Measurements from ENCODE around the gene GMCL2. TPM values are rescaled to one million over a fixed set of nuclear protein-coding genes. Genes with fewer than 3 reads are reported as not detected.

GMCL2 gene, protein sequence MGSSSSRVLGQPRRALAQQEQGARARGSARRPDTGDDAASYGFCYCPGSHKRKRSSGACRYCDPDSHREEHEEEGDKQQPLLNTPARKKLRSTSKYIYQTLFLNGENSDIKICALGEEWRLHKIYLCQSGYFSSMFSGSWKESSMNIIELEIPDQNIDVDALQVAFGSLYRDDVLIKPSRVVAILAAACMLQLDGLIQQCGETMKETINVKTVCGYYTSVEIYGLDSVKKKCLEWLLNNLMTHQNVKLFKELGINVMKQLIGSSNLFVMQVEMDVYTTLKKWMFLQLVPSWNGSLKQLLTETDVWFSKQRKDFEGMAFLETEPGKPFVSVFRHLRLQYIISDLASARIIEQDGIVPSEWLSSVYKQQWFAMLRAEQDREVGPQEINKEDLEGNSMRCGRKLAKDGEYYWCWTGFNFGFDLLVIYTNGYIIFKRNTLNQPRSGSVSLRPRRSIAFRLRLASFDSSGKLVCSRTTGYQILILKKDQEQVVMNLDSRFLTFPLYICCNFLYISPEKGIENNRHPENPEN
- not detected in 2 replicates for polyA plus RNA-seq (2012; rRNA removed)
- 0.01 TPM in 2 replicates for polyA plus RNA-seq (2012; cell fraction: cytosol; rRNA removed)
- not detected in 2 replicates for polyA plus RNA-seq (2012; cell fraction: nucleus; rRNA removed)

- no peak within 1 kb of the TSS; the same call in 1 of the 2 replicates for H3K4me2 ChIP-seq
- H2AFZ ChIP-seq (ENCODE audit: low read depth), result peak within 1 kb of the TSS; percentile 76; the same call in 1 of the 2 replicates
- no peaks in the 10 kb centered on the region for H3K9me3 ChIP-seq
- ChIA-PET POLR2A (interaction anchor here (1.5 kb wide), 1 partner anchor 17 kb away, joined by 11 read pairs; the partner anchor contains the start of gene HNRNPAB), CTCF (interaction anchor here (0.6 to 3.9 kb wide), 3 partner anchors 9 to 481 kb away, joined by 3 to 18 read pairs (median 9); no protein-coding TSS in a partner anchor)
- no peak within 1 kb of the TSS for H3K27ac ChIP-seq (ENCODE audit: low read depth in 2 of 2, low read length in 1 of 2)
- no peaks in the 10 kb centered on the region for H3K27me3 ChIP-seq (ENCODE audit: insufficient read depth)
- no peaks in the 10 kb centered on the region for H4K20me1 ChIP-seq (ENCODE audit: insufficient read depth)
- no peaks in the 10 kb centered on the region for H3K36me3 ChIP-seq (replicated peaks in 1 of 2; ENCODE audit: control insufficient read depth in 1 of 2, insufficient read depth in 2 of 2, low read length in 1 of 2)
- peak within 1 kb of the TSS in 1 of 2 experiments; percentile 21; a peak in 2 of 4 replicates for H3K4me3 ChIP-seq (ENCODE audit: low read depth in 2 of 2, low read length in 1 of 2)
- TF ChIP-seq SIN3A (IDR thresholded peaks at IDR 0.05; ENCODE audit: borderline replicate concordance, low read depth, low read length), result no peak
- TF ChIP-seq TCF12 (IDR thresholded peaks at IDR 0.05), result no peak
- no peak for TF ChIP-seq POLR2AphosphoS5 (IDR thresholded peaks at IDR 0.05; ENCODE audit: low read depth, low read length)
- TF ChIP-seq, protein P1, sequence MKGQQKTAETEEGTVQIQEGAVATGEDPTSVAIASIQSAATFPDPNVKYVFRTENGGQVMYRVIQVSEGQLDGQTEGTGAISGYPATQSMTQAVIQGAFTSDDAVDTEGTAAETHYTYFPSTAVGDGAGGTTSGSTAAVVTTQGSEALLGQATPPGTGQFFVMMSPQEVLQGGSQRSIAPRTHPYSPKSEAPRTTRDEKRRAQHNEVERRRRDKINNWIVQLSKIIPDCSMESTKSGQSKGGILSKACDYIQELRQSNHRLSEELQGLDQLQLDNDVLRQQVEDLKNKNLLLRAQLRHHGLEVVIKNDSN (IDR thresholded peaks at IDR 0.05; ENCODE audit: borderline replicate concordance, low read depth), result no peak
- no peak for TF ChIP-seq REST (IDR thresholded peaks at IDR 0.05; ENCODE audit: low read depth, low read length)
- no peak for TF ChIP-seq SMC3 (IDR thresholded peaks at IDR 0.05; ENCODE audit: low read depth, low read length)
- no peak for TF ChIP-seq EZH2phosphoT487 (IDR thresholded peaks at IDR 0.05; ENCODE audit: borderline replicate concordance, low read depth)
- TF ChIP-seq JUND (IDR thresholded peaks at IDR 0.05), result no peak
- TF ChIP-seq IRF3 (IDR thresholded peaks at IDR 0.05; ENCODE audit: low read depth, low read length), result no peak
- no peak for TF ChIP-seq NRF1 (IDR thresholded peaks at IDR 0.05; ENCODE audit: low read depth, low read length)
- TF ChIP-seq MEF2A (IDR thresholded peaks at IDR 0.05; ENCODE audit: borderline replicate concordance, low read depth), result no peak
- no peak for TF ChIP-seq ELF1 (IDR thresholded peaks at IDR 0.05)
- no peak for TF ChIP-seq RFX5 (IDR thresholded peaks at IDR 0.05; ENCODE audit: low read length)
- TF ChIP-seq, protein P2, sequence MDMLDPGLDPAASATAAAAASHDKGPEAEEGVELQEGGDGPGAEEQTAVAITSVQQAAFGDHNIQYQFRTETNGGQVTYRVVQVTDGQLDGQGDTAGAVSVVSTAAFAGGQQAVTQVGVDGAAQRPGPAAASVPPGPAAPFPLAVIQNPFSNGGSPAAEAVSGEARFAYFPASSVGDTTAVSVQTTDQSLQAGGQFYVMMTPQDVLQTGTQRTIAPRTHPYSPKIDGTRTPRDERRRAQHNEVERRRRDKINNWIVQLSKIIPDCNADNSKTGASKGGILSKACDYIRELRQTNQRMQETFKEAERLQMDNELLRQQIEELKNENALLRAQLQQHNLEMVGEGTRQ (IDR thresholded peaks at IDR 0.05; ENCODE audit: borderline replicate concordance, low read depth, low read length), result no peak
- no peak for TF ChIP-seq RAD21 (IDR thresholded peaks at IDR 0.05; ENCODE audit: low read length)
- 69% methylated on average over 12 of the region's 27 CpGs for WGBS (ENCODE audit: low lambda C conversion rate)
- H3K9me2 ChIP-seq, result no peaks in the 10 kb centered on the region
- no peaks in the 10 kb centered on the region for H3K79me2 ChIP-seq (ENCODE audit: insufficient read depth)
- no peaks in the 10 kb centered on the region for H3F3A ChIP-seq (replicated peaks; ENCODE audit: insufficient read depth)
- DNase-seq, result peak; percentile 75
- H3K4me1 ChIP-seq (ENCODE audit: control insufficient read depth in 1 of 2, insufficient read depth in 2 of 2, low read depth in 1 of 2, low read length in 1 of 2), result no peaks in the 10 kb centered on the region; a peak in 1 of 4 replicates
- no peak within 1 kb of the TSS for H3K9ac ChIP-seq
These were observed at the start of gene GMCL2 for GRCh38 chr5:178187014-178187413. Gene GMCL2 (minus strand): TSS chr5:178187371. CDS start chr5:178187299, 72 bp downstream.
